ENCODE results near the gene PPP4R4.

Gene PPP4R4
- long read RNA-seq, donor 1: 0 reads
- long read RNA-seq, donor 2: 0 reads
- long read RNA-seq, donor 3: 0 reads
- long read RNA-seq, donor 4: 0 reads
- long read RNA-seq, donor 5: 0 reads
- long read RNA-seq, donor 6: 0 reads
- long read RNA-seq, donor 7: 0 reads
- long read RNA-seq, donor 8: 0 reads

DNA sequence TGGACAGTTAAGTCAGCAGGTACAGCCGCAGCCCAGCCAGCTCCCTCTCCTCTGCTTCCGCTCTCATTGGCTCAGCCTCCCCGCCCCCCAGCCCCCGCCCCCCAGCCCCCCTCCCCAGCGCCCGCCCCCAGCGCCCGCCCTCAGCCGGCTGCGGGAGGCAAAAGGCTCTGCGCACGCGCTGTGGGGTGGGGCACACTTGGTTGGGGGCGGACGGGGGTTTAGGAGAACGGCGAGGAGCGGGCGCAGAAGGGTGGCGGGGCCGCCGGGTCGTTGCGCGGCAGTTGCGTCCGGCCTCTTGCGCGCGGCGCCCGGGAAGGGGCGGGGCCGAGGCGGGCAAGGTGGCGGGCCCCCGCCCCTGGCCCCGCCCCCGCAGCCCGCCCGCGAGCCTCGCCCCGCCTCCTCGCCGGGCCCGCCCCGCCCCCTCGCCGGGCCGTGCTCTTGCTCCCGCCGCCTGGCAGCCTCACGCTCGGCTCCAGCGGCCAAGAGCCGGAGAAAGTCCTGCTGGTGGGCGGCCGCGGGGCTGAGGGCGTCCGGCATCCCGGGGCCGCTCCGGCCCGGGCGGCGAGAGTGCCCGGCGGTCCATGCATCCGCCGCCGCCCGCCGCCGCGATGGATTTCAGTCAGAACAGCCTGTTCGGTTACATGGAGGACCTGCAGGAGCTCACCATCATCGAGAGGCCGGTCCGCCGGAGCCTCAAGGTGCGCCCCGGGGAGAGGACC, at the start of gene PPP4R4:
Gene PPP4R4, plus strand, starts transcription at position 438 of the 719 bp plus-strand sequence. Its CDS starts 144 bp downstream, at position 582.
- DNase-seq: peak; percentile 83

DNA sequence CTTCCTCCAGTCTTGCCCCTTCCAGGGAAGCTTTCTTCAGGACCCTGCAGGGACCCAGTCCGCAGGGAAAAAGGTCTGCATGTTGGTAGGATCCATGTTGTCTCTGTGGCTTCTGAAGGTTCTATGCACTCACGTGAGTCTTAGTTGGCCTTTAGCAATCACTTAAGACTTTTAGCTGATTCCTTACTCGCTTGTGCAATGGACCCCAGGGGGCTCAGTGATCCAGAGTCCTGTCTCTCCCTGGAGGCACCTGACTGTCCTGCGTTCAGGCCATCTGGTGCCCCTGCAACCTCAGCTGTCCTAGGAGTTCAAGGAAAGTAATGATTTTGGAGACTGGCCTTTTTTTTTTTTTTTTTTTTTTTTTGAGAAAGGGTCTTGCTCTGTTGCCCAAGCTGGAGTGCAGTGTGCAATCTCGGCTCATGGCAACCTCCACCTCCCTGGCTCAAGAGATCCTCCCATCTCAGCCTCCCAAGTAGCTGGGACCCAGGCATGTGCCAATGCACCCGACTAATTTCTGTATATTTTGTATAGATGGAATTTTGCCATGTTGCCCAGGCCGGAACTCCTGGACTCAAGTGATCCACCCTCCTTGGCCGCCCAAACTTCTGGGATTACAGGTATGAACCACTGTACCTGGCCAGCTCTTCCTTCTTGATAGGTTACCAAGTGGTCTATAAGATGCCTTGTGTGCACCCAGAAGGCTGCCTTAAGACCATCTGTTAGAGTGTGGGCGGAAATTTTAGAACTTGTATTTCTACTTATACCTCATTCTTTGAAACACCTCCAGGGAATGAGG, 49.3 kb upstream of the PPP4R4 start:
- DNase-seq: no peak

GRCh38 chr14:94125659-94126418, 48.3 kb upstream of the PPP4R4 start:
- DNase-seq: no peak

GRCh38 chr14:94126419-94126677, 47.8 kb upstream of the PPP4R4 start:
- DNase-seq: no peak

DNA sequence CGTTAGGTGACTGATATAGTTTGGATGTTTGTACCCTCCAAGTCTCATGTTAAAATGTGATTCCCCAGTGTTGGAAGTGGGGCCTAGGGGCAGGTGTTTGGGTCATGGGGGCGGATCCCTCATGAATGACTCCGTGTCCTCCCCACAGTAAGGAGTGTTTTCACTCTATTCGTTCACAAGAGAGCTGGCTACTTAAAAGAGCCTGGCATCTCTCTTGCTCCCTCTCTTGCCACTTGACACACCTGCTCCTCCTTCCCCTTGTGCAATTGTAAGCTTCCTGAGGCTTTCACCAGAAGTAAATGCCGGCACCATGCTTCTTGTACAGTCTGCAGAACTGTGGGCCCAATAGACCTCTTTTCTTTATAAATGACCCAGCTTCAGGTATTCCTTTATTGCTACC, 47.3 kb upstream of the PPP4R4 start:
- no peak for DNase-seq

- DNase-seq: no peak
Observed at GRCh38 chr14:94127330-94127729, 46.8 kb upstream of the PPP4R4 start.

GRCh38 chr14:94128216-94128839, 45.8 kb upstream of the PPP4R4 start:
- no peak for DNase-seq

DNA sequence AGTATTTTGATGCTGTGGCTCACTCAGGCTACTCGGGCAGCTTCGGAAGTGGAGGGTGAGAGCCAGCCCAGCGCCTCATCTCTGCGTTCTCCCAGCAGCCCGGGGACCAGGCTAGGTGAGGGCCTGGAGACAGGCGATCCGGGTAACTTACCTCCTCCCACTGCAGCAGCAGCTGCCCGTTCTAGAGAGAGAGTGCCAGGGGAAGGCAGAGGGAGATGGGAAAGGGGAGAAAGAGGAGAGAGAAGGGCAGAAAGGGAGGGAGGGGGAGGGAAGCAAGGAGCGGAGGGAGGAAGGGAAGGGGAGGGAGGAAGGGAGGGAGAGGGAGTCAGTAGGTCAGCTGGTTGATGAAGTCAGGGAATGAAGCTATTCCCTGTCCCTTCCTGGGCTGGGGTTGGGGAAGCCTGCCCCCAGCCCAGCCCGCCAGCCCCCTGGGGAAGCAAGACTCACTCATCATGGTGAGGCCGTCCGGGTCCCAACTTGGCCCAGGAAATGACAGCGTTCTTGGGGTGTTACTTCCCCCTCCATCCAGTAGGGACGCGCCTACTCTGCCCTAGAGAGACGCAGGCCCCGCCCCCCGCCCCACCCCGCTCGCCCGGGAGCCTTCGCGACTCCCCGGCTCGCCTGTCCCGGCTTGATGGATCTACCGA, 44.9 kb upstream of the PPP4R4 start, which contains the start of gene IFI27L2:
Gene IFI27L2, minus strand, starts transcription at position 494 of the 647 bp plus-strand sequence. Its CDS starts 40 bp downstream, at position 454.
- peak; percentile 81 for DNase-seq

DNA sequence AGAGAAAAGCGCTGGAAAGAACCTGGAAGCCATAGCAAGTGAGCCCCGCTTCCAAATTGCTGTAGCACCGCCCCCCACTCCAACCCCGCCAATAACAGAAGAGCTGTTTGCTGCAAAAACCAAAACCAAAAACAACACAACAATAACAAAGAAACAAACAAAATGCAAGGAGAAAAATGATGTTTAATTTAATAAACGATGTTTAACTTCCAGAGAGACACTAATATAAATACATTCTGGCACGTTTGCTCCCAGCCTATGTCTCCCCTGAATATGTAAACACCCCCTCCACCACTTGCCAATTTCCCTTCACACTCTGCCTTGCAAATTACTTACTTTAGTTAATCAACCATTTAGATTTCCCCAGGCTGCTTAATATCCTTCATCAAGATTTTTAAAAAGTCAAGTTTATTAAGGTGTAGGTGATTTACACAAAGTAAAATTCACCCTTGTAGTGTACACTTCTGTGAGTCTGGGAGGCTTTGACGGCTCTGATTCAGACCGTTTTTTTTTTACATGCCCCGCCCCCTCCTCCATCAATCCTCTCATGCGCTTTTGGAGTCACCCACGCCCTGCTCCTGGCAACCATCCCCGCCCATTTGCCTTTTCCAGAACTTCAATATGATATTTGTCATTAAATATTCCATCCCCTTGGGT, 44.2 kb upstream of the PPP4R4 start:
- no peak for DNase-seq

GRCh38 chr14:94132285-94132887, 41.7 kb upstream of the PPP4R4 start:
- no peak for DNase-seq

DNA sequence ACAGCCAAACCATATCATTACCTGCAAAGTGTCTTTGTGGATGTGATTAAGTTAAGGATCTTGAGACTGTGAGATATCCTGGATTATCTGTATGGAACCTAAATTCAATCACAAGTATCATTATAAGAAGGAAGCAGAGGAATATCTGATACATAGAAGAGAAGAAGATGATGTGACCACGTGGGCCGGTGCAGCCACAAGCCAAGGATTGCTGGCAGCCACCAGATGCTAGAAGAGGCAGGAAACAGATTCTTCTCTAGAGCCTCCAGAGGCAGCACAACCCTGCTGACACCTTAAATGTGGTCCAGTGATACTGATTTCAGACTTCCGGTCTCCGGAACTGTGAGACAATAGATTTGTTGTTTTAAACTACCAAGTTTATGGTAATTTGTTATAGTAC, 38.6 kb upstream of the PPP4R4 start:
- DNase-seq: no peak

- DNase-seq: peak; percentile 52
Observed at GRCh38 chr14:94136575-94137331, 37.4 kb upstream of the PPP4R4 start.

- no peak for DNase-seq
Observed at GRCh38 chr14:94138251-94138650, 35.9 kb upstream of the PPP4R4 start.

DNA sequence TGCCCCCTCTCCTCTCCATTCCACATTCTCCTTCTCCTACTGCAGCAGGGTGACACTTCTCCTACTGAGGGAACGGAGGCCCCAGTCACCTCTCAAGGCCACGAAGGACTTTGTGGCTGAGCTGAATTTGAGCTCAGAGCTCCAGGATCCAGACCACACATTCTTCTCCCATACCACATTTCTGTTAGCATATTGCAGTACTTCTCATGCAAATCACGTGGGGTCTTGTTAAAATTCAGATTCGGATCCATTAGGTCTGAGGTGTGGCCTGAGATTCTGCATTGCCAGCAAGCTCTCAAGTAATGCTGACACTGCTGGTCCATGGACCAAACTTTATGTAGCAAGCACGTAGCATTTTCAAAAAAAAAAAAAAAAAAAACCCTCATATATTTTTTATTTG, 35.1 kb upstream of the PPP4R4 start:
- DNase-seq: no peak

DNA sequence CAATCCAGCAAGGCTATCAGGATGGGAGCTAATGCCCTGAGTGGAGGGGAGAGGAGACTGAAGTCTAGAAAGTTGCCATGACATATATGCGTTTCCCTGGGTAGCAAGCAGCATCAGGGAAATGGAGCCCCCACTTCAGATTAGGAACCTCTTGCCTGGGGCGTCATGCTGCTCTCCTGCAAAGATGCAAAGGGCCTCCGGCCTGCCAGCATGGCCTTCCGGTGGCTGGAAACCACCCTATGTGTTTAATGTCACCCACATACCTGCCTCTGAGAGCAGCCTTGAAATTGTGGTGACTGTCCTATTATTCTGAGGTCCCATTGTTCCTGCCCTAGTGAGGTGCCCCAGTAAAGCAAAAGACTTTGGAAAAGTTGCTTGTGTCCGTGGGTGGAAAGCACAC, 34.7 kb upstream of the PPP4R4 start:
- no peak for DNase-seq

DNA sequence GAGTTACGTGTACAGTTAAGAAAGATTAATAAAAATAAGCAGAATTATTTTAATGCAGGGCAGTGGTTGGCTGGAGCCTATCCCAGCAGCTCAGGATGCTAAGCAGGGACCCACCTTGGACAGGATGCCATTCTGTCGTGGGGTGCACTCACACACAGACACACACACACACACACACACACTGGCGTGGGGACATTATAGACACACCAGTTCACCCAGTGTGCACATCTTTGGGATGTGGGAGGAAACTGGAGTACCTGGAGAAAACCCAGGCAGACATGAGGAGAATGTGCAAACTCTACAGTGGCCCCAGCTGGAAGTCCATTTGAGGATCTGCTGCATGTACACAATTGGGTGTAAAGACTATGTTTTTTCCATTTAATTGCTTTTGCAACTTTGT, 31.9 kb upstream of the PPP4R4 start:
- no peak for DNase-seq

GRCh38 chr14:94142836-94143235, 31.3 kb upstream of the PPP4R4 start:
- DNase-seq: no peak

GRCh38 chr14:94143239-94143638, 30.9 kb upstream of the PPP4R4 start:
- no peak for DNase-seq

DNA sequence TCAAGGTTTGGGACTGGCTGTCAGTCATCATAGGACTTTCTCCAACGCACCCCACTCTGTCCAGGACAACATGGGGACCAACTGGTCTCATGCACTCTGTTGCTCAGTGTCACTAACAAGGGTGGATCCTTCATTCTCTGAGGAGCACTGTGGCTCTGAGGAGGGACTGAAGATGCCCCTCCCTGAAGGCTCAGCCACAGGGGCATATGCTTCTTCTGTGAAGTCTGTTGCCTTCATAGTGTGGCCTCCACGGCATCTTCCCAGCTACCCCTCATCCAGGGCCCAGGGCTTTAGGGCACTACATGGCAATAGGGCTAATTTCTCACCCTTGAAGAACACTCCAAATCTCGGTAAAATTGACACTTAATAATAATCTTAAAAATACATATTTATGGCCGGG, 30.4 kb upstream of the PPP4R4 start:
- DNase-seq: no peak

DNA sequence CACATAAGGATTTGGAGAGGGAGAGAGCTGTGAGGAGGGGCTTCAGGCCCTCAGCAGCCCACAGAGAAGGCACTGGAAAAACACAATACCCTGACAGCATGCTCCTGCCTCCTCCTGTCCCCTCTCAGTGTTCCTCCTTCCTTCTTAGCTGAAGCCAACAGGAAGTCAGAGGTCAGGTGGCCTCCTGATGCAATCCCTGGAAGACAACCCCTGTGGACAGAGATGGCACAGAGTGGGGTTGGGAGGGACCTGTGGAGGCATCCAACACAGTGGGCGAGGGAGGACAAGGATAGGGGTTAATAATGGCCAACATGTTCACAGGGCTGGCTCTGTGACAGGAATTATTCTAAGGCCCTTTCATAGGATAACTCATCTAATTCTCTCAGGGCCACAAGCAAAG, 29.4 kb upstream of the PPP4R4 start:
- no peak for DNase-seq

Data from right kidney (tissue), 9 donors.